ENCODE measurements around the gene SPEF2.

The SPEF2 gene

GRCh38 chr5:35694481-35694880, 76.8 kb downstream of the SPEF2 start:
- no peak for DNase-seq (ENCODE audit: low read depth)

GRCh38 chr5:35698047-35698808, 80.6 kb downstream of the SPEF2 start:
- TF ChIP-seq CTCF (IDR thresholded peaks at IDR 0.05; ENCODE audit: insufficient read depth, low read depth, low read length, missing control alignments): no peak
- no peak overlapping the region for H3K4me3 ChIP-seq (ENCODE audit: low read length)
- no peak for DNase-seq (ENCODE audit: low read depth)

More at GRCh38 chr5:35694481-35694880, 76.8 kb downstream of the SPEF2 start:
- no peak overlapping the region for H3K4me3 ChIP-seq (ENCODE audit: low read length)
- TF ChIP-seq CTCF (IDR thresholded peaks at IDR 0.05; ENCODE audit: insufficient read depth, low read depth, low read length, missing control alignments): no peak

- no peak for DNase-seq (ENCODE audit: low read depth)
- no peak for TF ChIP-seq CTCF (IDR thresholded peaks at IDR 0.05; ENCODE audit: insufficient read depth, low read depth, low read length, missing control alignments)
- H3K4me3 ChIP-seq (ENCODE audit: low read length): no peak overlapping the region
These were observed 90.0 kb downstream of the SPEF2 start for GRCh38 chr5:35707659-35708058.

GRCh38 chr5:35709688-35710087, 92.0 kb downstream of the SPEF2 start:
- TF ChIP-seq CTCF (IDR thresholded peaks at IDR 0.05; ENCODE audit: insufficient read depth, low read depth, low read length, missing control alignments): no peak
- H3K4me3 ChIP-seq (ENCODE audit: low read length): no peak overlapping the region
- no peak for DNase-seq (ENCODE audit: low read depth)

- TF ChIP-seq CTCF (IDR thresholded peaks at IDR 0.05; ENCODE audit: insufficient read depth, low read depth, low read length, missing control alignments): no peak
These were observed 100.1 kb downstream of the SPEF2 start for GRCh38 chr5:35717718-35718117.

GRCh38 chr5:35735718-35736117, 118.1 kb downstream of the SPEF2 start:
- no peak for DNase-seq (ENCODE audit: low read depth)
- TF ChIP-seq CTCF (IDR thresholded peaks at IDR 0.05; ENCODE audit: insufficient read depth, low read depth, low read length, missing control alignments): no peak
- H3K4me3 ChIP-seq (ENCODE audit: low read length): no peak overlapping the region

More at GRCh38 chr5:35717718-35718117, 100.1 kb downstream of the SPEF2 start:
- no peak overlapping the region for H3K4me3 ChIP-seq (ENCODE audit: low read length)
- DNase-seq (ENCODE audit: low read depth): no peak

- peak; percentile 25 for DNase-seq (ENCODE audit: low read depth)
- no peak for TF ChIP-seq CTCF (IDR thresholded peaks at IDR 0.05; ENCODE audit: insufficient read depth, low read depth, low read length, missing control alignments)
- no peak overlapping the region for H3K4me3 ChIP-seq (ENCODE audit: low read length)
These were observed 118.6 kb downstream of the SPEF2 start for GRCh38 chr5:35736280-35736679.

Measured in epithelial cell of esophagus (primary cell).